Tibial nerve (tissue), 4 donors: ENCODE results near the gene VAT1L. TPM values are rescaled to one million over a fixed set of nuclear protein-coding genes. Genes with fewer than 3 reads are reported as not detected.
A peak's percentile ranks its signal among the peaks of the same experiment; 100 is the strongest.
"Not testable (repeated sequence)": the region's sequence is repeated elsewhere in the genome, so short reads cannot be mapped to it uniquely, and the experiment has no call there.

ENCODE experiments used
- DNase-seq, 2 donors: peaks; one replicate each; pipeline ENCODE4 v3.0.0-alpha.2; 2019; ENCODE audit warnings: low spot score in 2 of 2
- H3K27ac ChIP-seq, 4 donors: fragments of 200-600 bp; sonication (generic) in 3 of 4; one replicate each; pipeline ENCODE4 v1.5.1; 2017 to 2019; ENCODE audit warnings: mild to moderate bottlenecking in 1 of 4
- H3K27me3 ChIP-seq, 2 donors: fragments of 200-600 bp; sonication (generic) in 1 of 2; one replicate each; pipeline versions ENCODE4 v1.5.1 to v1.6.0; 2017 to 2019
- H3K36me3 ChIP-seq, 3 donors: fragments of 200-600 bp; sonication (generic); one replicate each; pipeline ENCODE4 v1.5.1; 2018 to 2019
- H3K4me1 ChIP-seq, 4 donors: fragments of 200-600 bp; sonication (generic) in 3 of 4; one replicate each; pipeline ENCODE4 v1.5.1; 2017 to 2019
- H3K4me3 ChIP-seq, 4 donors: fragments of 200-600 bp; sonication (generic) in 3 of 4; one replicate each; pipeline ENCODE4 v1.5.1; 2017 to 2019; ENCODE audit warnings: mild to moderate bottlenecking in 1 of 4, moderate library complexity in 1 of 4
- H3K9me3 ChIP-seq, 4 donors: fragments of 200-600 bp; sonication (generic) in 3 of 4; one replicate each; pipeline ENCODE4 v1.5.1; 2017 to 2019
- CTCF ChIP-seq, 5 experiments: fragments of 200-600 bp in 3 of 5; fragments of 450-650 bp in 2 of 5; sonication (generic) in 3 of 5; IDR thresholded peaks; one replicate each; pipeline ENCODE4 v1.5.1; 2016 to 2019; ENCODE audit warnings: antibody characterized with exemption in 5 of 5, mild to moderate bottlenecking in 3 of 5, moderate library complexity in 2 of 5
- EP300 ChIP-seq, 2 donors: sonication (generic); formaldehyde crosslinking; IDR thresholded peaks; one replicate each; pipeline ENCODE4 v1.6.1; 2017; ENCODE audit warnings: antibody characterized with exemption in 2 of 2, mild to moderate bottlenecking in 1 of 2
- POLR2A ChIP-seq, 2 donors: fragments of 450-650 bp; IDR thresholded peaks; one replicate each; pipeline ENCODE4 v1.6.1; 2017; ENCODE audit warnings: antibody characterized with exemption in 2 of 2, mild to moderate bottlenecking in 2 of 2, moderate library complexity in 2 of 2
- WGBS, 2 donors: methylation state at CpG; one replicate each; pipeline ENCODE4 v1.1.5; 2018; 5-methylcytosine and 5-hydroxymethylcytosine counted together
- total RNA-seq, 4 donors: library from RNA; depleted of rRNA; stranded (reverse); fragments of >200 nt; gene quantifications; one replicate each; pipeline ENCODE4 v1.1.0, GENCODE V29; 2016

VAT1L gene
- total RNA-seq, 4 donors from 2014 or later = 7.2 to 21.6 (median 19.5) TPM

DNA sequence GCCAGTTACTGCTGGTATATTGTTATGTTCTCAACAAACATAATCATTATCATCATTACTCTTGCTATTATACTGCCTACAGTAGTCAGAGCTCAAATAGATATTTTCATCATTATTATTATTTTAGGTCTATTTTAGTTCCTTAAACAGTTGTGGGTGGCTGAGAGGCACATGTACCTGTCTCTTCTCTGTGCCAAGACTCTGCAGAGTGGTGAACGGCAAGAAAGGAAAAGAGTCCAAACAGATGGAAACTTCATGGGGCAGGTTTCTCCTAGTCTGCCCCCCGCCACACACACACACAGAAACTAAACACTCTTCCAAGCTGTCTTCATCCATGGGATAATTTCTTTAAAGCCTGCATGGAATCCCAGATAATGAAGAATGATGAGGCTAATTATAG, 156.3 kb downstream of the VAT1L start:
- Histone ChIP-seq H3K36me3 (no peaks in the 10 kb centered on the region), H3K27me3 (no peaks in the 10 kb centered on the region), H3K27ac (peak overlapping the region in 1 of 4 donors; percentile 44), H3K4me1 (peaks cover 0 to 10% (median 0%) of the 10 kb centered on the region in 4 donors), H3K4me3 (no peak overlapping the region), H3K9me3 (no peaks in the 10 kb centered on the region)
- no peak for TF ChIP-seq EP300 (IDR thresholded peaks at IDR 0.05)
- no peak for TF ChIP-seq POLR2A (IDR thresholded peaks at IDR 0.05)
- TF ChIP-seq CTCF (IDR thresholded peaks at IDR 0.05) = no peak
- 79 to 88% methylated on average over 2 of the region's 2 CpGs for WGBS, 2 donors
- no peak for DNase-seq

GRCh38 chr16:77945126-77945525, 156.8 kb downstream of the VAT1L start:
- 59% methylated on average over 4 of the region's 4 CpGs for WGBS, 2 donors
- Histone ChIP-seq H3K27ac (peak overlapping the region in 1 of 4 donors; percentile 44), H3K9me3 (no peaks in the 10 kb centered on the region), H3K36me3 (no peaks in the 10 kb centered on the region), H3K4me3 (no peak overlapping the region), H3K4me1 (peaks cover 0 to 7% (median 0%) of the 10 kb centered on the region in 4 donors), H3K27me3 (no peaks in the 10 kb centered on the region)
- TF ChIP-seq EP300 (IDR thresholded peaks at IDR 0.05) (no peak), CTCF (IDR thresholded peaks at IDR 0.05) (no peak), POLR2A (IDR thresholded peaks at IDR 0.05) (no peak)
- no peak for DNase-seq

DNA sequence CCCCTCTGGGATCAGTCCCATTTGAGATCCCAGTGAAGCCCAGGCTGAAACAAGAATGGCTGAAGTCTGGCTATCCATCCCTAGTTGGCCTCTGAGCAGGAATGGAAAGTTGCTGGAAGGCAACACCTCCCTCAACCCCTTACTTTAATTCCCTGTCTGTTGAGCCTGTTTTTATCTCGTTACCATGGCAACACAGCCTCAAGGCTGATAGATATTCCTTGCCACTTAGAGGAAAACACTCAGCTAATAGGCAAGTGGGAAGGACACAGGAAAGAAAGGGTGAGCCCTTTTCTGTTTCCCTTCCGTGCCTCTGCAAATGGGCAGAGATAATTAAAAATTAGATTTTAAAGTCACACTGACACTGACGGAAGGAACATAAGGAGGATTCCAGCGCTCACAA, 158.5 kb downstream of the VAT1L start:
- Histone ChIP-seq H3K27ac (no peak overlapping the region), H3K9me3 (no peaks in the 10 kb centered on the region), H3K4me3 (no peak overlapping the region), H3K36me3 (no peaks in the 10 kb centered on the region), H3K4me1 (peaks cover 0 to 7% (median 0%) of the 10 kb centered on the region in 4 donors), H3K27me3 (no peaks in the 10 kb centered on the region)
- WGBS, 2 donors = 77 to 81% methylated on average over 4 of the region's 4 CpGs
- TF ChIP-seq POLR2A (IDR thresholded peaks at IDR 0.05) (no peak), CTCF (IDR thresholded peaks at IDR 0.05) (no peak), EP300 (IDR thresholded peaks at IDR 0.05) (no peak)
- DNase-seq = no peak

DNA sequence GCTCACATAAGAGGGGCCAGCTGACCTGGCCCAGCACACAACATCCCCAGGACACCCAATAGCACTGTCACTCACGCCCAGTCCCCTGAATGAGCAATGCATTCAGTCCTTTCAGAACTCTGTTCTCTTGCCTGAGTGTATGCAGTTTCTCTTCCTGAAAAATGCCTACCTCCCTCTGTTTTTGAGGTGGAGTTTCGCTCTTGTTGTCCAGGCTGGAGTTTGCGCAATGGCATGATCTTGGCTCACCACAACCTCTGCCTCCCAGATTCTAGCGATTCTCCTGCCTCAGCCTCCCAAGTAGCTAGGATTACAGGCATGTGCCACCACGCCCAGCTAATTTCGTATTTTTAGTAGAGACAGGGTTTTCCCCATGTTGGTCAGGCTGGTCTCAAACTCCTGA, 159.2 kb downstream of the VAT1L start:
- 89 to 91% methylated on average over 6 of the region's 6 CpGs for WGBS, 2 donors
- not testable (repeated sequence) for H3K9me3 ChIP-seq, H3K27ac ChIP-seq, H3K27me3 ChIP-seq, DNase-seq, H3K36me3 ChIP-seq, H3K4me1 ChIP-seq, H3K4me3 ChIP-seq

DNA sequence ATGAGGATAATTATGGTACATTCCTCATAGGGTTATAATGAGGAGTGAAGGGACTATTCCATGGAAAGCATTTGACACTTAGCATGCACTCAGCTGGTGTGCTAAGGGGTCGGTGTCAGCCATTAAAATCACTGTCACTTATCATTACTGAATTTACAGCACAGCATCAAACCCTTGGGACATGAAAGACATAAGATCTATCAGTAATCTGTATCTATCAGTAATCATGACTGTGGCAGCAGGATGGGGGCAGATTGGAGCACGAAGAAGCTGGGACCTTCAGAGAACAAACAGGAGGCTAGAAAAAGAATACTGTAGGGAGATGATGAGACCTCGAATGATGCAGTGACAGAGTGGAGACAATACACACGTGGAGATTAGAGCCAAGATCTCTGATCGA, 160.5 kb downstream of the VAT1L start:
- Histone ChIP-seq H3K4me1 (peaks cover 0 to 7% (median 0%) of the 10 kb centered on the region in 4 donors), H3K9me3 (no peaks in the 10 kb centered on the region), H3K4me3 (no peak overlapping the region), H3K27ac (no peak overlapping the region), H3K27me3 (no peaks in the 10 kb centered on the region), H3K36me3 (no peaks in the 10 kb centered on the region)
- no peak for TF ChIP-seq POLR2A (IDR thresholded peaks at IDR 0.05)
- TF ChIP-seq CTCF (IDR thresholded peaks at IDR 0.05) = no peak
- no peak for TF ChIP-seq EP300 (IDR thresholded peaks at IDR 0.05)
- 57 to 72% methylated on average over 5 of the region's 5 CpGs for WGBS, 2 donors
- DNase-seq = no peak

DNA sequence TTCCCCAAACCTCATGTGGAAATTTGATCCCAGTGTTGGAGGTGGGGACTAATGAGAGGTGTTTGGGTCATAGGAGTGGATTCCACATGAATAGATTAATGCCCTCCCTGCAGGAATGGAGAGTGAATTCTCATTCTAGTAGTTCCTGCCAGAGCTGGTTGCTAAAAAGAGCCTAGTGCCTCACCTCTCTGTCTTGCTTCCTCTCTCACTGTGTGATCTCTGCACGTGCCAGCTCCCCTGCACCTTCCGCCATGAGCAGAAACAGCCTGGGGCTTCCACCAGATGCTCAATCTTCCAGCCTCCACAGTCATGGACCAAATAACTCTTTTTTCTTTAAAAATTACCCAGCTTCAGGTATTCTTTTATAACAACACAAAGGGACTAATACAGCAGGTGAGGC, 161.1 kb downstream of the VAT1L start:
- no peak overlapping the region for H3K4me3 ChIP-seq
- no peak for DNase-seq
- no peak for TF ChIP-seq CTCF (IDR thresholded peaks at IDR 0.05)
- H3K27me3 ChIP-seq = no peaks in the 10 kb centered on the region
- WGBS, 2 donors = 85 to 90% methylated on average over 2 of the region's 2 CpGs
- no peaks in the 10 kb centered on the region for H3K9me3 ChIP-seq
- no peaks in the 10 kb centered on the region for H3K36me3 ChIP-seq
- no peak overlapping the region for H3K27ac ChIP-seq
- peaks cover 0 to 7% (median 0%) of the 10 kb centered on the region in 4 donors for H3K4me1 ChIP-seq
